GM18868 (cell line): ENCODE results near the gene ASB10.

ENCODE experiments used
- ATAC-seq: cut with Tn5 transposase; IDR thresholded peaks from one replicate; pipeline ENCODE4 v1.9.1; 2021; ENCODE audit warnings: mild to moderate bottlenecking, moderate library complexity; ENCODE audit not compliant: unreplicated experiment

Gene ASB10

DNA sequence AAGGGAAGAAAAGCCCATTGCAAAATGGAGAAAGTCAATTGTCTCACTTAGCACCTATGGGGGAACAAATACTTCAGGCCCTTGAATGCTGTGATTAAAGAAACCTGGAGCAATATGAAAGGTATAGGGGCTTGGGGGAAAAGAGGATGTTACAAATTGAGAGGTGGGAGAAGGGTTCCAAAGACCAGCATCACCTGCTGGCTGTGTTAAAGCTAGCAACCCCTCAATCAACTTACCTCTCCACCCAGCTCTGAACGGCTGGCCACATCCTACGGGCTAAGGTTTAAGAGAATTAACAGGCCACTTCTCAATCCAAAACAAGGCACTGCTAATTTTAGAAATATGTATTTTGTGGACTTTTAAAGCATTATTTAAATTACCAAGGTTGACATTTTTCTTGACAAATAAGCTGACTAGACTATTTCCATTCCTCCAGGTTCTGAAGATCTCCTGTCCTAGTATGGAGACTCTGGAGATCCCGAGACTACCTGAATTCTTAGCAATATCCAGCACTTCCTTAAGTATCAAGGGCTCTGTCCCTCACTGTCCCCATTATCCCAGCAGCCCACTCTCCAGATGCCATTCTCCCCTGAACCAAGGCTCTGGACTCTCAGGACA, 24.2 kb upstream of the ASB10 start:
- ATAC-seq: no peak

DNA sequence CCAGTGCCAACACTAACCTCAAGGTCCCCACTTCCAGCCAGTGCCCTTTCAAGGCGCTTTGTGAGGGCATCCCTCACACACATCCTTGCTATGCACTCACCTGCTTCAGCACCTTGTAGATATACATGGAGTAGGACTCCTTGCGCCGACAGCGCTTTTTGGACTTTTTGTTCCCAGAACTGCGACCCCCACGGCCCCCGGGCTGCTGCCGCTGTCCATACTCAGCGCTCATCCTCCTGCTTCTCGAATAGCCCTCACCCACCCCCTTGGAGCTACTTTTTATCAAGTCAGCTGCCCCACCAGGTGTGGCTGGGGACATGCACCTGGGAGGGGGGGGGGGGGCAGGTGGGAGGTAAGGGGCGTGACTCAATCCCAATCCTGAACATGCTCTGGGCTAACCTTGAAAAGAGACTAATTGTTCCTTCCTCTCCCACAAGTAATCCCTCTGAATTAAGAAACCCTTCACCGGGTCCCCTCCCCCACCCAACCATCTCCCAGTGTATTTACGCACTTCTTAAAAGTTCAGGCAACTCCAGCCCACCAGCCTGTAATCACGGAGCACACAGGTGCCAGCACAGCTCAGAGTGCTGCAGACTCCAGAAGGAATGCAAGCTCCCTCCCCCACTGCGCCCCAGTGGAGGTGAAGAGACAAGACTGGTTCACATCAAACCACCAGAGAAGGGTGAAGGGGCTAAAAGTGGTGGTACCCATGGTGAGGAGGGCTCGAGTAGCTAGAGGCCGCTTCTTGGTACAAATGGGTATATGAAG, 23.2 kb upstream of the ASB10 start, which contains the start of gene H2BK1:
H2BK1 (minus strand) TSS at position 402 of the 768 bp plus-strand sequence; CDS start at position 232, 170 bp downstream.
- no peak for ATAC-seq

DNA sequence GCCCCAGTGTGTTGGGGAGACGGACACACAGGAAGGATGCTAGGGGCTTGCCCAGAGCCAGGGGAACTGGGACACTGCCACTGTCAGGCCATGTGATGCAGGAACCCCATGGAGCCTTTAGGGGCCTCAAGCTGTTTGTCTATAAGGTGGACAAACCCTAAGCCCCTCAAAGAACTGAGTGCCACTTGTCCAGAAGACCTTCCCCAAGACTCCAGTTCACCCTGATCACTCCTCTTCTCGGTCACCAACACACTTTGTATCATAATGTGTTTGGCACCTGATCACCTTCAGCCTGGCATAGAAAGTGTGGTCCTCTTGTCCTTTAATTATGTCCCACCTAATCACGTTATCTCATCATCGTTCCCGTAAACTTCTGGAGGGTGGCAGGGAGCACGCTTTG, 22.5 kb upstream of the ASB10 start:
- ATAC-seq: no peak

- ATAC-seq: no peak
Observed at GRCh38 chr7:151208253-151208862, 21.3 kb upstream of the ASB10 start.

DNA sequence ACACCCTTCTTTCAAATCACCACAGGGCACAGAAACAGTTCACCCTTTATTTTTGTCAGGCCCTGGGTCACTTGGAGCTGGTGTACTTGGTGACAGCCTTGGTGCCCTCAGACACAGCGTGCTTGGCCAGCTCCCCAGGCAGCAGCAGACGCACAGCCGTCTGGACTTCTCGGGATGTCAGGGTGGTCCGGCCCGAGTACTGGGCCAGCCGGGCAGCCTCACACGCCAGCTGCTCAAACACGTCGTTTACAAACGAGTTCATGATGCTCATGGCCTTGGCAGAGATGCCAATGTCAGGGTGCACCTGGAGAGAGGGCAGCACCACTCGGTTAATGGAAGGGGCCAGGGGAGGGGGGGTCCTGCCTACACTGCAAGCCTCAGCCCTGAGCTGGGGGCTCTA, 20.8 kb upstream of the ASB10 start:
- no peak for ATAC-seq

DNA sequence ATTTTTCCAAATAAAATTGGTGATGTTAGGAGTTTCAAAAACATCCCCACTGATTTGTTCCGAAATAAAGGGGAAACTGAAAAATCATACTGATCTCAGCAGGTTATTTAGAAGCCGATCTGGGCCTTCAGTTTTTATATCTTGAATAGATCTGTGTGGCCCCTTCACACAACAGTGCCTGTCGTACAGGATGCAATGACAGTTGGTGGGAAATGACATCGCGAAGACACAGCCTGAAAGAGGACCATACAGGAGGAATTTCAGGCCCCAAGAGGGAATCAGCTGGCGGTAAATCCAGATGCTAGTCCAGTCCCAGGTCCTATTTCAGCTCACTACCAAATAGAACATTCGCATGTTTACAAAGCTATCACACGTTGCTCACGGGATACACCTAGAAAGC, 20.3 kb upstream of the ASB10 start:
- ATAC-seq: no peak

- no peak for ATAC-seq
Observed at GRCh38 chr7:151206914-151207313, 19.9 kb upstream of the ASB10 start.

GRCh38 chr7:151205730-151206129, 18.7 kb upstream of the ASB10 start:
- no peak for ATAC-seq

DNA sequence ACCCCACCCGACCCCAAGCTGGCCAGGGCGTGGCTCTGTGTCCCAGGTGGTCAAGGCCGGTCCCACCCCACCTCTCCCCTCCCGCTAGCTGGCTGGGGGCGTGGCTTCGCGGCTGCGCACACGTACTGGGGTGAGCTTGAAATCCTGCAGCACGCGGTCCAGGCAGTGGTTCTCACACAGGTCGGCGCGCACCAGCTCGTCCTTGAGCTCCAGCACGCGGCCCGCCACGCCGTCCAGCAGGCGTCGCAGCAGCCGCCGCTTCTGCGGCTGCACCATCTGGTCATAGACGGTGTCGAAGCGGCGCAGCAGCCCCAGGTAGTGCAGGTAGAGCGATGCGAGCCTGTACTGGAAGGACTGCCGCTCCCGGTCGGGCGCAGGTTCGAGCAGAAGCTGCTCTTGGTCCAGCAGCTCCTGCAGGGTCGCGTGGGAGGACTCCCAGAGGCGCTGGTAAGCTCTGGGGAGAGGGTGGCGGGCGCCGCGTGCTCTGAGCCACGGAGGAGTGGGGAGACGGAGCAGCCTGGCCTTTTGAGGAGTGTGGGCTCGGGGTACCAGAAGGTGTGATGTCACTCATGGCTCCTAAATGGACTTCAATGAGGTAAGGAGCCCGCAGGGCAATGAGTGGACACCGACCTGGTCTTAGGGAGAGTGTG, 17.5 kb upstream of the ASB10 start:
- ATAC-seq: no peak

GRCh38 chr7:151202836-151203235, 15.8 kb upstream of the ASB10 start:
- no peak for ATAC-seq

GRCh38 chr7:151201751-151202150, 14.7 kb upstream of the ASB10 start:
- ATAC-seq: no peak

GRCh38 chr7:151201344-151201743, 14.3 kb upstream of the ASB10 start:
- ATAC-seq: no peak

DNA sequence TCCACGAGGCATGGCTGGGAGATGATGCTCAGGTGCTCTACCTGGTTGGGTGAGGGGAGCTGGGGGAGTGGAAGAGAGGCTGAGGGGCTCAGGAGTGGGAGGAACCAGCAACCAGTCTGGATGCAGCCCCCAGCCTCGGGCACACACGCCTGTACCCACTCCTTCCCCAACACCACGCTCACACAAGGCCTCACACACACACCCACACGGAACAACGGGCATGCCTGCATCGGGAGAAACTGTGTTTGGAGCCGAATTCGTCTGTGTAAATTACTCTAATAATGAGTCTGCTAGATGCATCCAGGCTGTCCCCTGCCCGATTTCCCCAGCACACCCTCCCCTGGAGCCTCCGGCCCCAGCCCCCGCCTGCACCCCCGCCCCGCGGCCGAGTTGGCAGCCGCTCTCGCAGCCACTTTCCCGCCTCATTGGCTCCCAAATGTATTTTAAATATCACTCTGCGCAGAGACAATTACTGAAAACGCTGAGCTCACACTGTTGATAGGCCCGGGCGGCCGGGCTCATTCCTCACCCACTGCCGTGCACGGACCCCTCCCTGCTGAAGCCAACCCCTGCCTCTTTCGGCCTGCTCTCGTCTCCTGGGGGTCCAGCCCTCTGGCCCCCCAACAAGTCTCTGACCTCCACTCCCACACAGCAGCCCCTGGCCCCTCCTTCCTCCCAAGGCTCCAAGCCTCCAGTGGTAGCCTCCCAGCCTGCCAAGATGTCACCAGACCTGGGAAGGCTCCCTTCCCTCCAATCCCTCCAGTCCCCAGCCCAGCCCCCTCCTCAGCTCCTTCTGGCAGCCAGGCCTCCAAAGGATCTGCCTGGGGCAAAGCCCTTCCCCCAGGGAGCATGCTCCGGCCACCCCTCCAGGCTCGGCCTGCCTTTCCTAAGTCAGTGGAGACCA, 12.1 kb upstream of the ASB10 start:
- ATAC-seq: no peak

DNA sequence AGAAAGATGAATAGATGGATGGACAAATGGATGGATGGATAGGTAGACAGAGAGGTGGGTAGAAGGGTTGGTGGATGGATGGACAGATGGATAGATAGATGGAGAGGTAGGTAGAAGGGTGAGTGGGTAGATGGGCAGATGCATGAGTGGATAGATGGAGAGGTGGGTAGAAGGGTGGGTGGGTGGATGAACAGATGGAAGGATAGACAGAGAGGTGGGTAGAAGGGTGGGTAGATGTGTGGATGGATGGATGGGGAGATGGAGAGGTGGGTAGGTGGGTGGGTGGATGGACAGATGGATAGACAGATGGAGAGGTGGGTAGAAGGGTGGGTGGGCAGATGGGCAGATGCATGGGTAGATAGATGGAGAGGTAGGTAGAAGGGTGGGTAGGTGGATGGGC, 10.9 kb upstream of the ASB10 start:
- no peak for ATAC-seq

DNA sequence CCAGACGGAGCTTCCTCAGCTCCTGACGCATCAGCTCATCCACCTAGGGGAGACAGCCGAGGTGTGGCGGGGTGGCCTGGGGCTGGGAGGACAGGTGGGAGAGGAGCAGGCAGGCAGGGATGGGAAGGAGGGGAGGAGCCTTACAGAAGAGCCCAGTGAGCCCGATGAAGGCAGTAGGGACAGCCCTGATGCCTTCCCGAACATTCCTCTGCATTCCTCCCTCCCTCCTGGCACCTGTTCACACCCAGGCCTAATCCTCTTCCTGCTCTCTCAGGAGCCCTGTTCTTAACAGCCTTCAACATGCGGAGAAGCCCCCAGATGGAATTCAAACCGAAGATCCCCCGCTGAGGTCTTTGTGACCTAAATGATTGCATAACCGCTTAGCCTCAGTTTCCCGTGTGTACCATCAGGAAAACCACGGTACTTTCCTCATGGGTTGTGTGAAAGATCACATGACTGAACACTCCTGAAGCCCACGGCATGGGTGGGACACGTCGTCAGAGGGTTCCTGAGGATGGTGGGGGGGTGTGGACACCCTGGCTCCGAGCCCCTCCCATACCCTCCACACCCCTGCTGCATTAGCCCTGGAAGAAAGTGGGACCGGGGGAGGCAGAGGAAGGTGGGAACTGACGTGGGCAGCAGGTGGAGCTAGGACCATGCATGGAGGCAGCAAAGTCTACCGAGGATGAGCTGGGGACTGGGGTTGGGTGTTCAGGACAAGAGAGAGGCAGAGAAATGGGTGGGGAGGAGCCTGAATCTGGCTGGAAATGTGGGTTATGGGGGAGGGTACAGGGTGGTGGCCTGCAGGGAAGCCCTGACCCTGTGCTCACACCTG, 8.8 kb upstream of the ASB10 start:
- ATAC-seq: no peak

DNA sequence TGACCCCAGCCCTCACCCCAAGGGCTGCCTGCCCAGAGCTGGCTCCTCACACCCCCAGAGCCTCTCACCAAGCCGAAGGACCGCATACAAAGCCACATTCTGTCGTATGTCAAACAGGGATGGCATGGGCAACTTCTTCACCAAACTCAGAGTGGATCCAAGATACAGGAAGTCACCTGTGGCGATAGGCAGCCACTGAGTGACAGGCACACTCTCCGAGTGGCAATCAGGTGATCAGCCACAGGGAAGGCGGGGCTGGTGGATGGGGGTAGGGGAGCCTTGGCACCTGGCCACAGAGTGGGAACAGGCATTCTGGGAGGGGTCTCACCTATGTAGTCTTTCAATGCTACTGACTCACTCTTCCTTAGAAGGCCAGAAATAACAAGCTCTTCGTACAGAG, 7.1 kb upstream of the ASB10 start:
- no peak for ATAC-seq

- no peak for ATAC-seq
Observed at GRCh38 chr7:151193203-151193978, 6.3 kb upstream of the ASB10 start.

- ATAC-seq: no peak
Observed at GRCh38 chr7:151192002-151192539, 5.0 kb upstream of the ASB10 start.

- no peak for ATAC-seq
Observed at GRCh38 chr7:151191544-151191943, 4.5 kb upstream of the ASB10 start.
